Liver (tissue), 9 donors: ENCODE measurements around the gene NR2F1. TPM values are rescaled to one million over a fixed set of nuclear protein-coding genes. Genes with fewer than 3 reads are reported as not detected.

Source experiments
- DNase-seq: peaks from one replicate; pipeline ENCODE4 v3.0.0-alpha.2; 2017; ENCODE audit warnings: low spot score
- H3K27ac ChIP-seq, 2 donors: one replicate each; pipeline ENCODE4 v1.7.0; 2013; ENCODE audit warnings: inconsistent platforms in 2 of 2, low read length in 2 of 2, control low read depth in 1 of 2, low read depth in 1 of 2, mild to moderate bottlenecking in 1 of 2
- H3K27me3 ChIP-seq, 4 donors: one replicate each; pipeline versions ENCODE4 v1.6.1 to v1.7.0; 2013; ENCODE audit warnings: low read length in 3 of 4, inconsistent platforms in 1 of 4, mild to moderate bottlenecking in 1 of 4, moderate library complexity in 1 of 4; ENCODE audit not compliant: control insufficient read depth in 4 of 4, insufficient read depth in 4 of 4
- H3K36me3 ChIP-seq, 4 donors: one replicate each; pipeline versions ENCODE4 v1.6.1 to v1.7.0; 2013; ENCODE audit warnings: low read length in 3 of 4, mild to moderate bottlenecking in 3 of 4, low read depth in 1 of 4, moderate library complexity in 1 of 4; ENCODE audit not compliant: control insufficient read depth in 4 of 4, insufficient read depth in 3 of 4
- H3K4me1 ChIP-seq, 4 donors: one replicate each; pipeline versions ENCODE4 v1.6.1 to v1.7.0; 2013; ENCODE audit warnings: low read length in 3 of 4, mild to moderate bottlenecking in 3 of 4, moderate library complexity in 1 of 4; ENCODE audit not compliant: control insufficient read depth in 4 of 4, insufficient read depth in 4 of 4
- H3K4me3 ChIP-seq, 3 donors: one replicate each; pipeline versions ENCODE4 v1.6.1 to v1.7.0; 2013; ENCODE audit warnings: low read length in 3 of 3, control low read depth in 1 of 3, low read depth in 1 of 3, mild to moderate bottlenecking in 1 of 3
- H3K9ac ChIP-seq, 2 donors: one replicate each; pipeline ENCODE4 v1.7.0; 2013; ENCODE audit warnings: low read length in 2 of 2, mild to moderate bottlenecking in 2 of 2, moderate library complexity in 2 of 2, control low read depth in 1 of 2, low read depth in 1 of 2
- H3K9me3 ChIP-seq, 4 donors: one replicate each; pipeline versions ENCODE4 v1.6.1 to v1.7.0; 2013; ENCODE audit warnings: low read length in 3 of 4; ENCODE audit not compliant: control insufficient read depth in 4 of 4
- ATF3 ChIP-seq: IDR thresholded peaks from 2 replicates; pipeline ENCODE4 v1.6.1; 2016; ENCODE audit warnings: antibody characterized with exemption
- CTCF ChIP-seq: fragments of 150-350 bp; IDR thresholded peaks from 2 replicates; pipeline ENCODE4 v1.5.1; 2017; ENCODE audit warnings: improper control_type of control experiment, low read depth, low read length; ENCODE audit not compliant: missing input control
- EGR1 ChIP-seq, 2 donors: IDR thresholded peaks; 2 replicates each; pipeline ENCODE4 v1.6.1; 2016 to 2018; ENCODE audit warnings: antibody characterized with exemption in 2 of 2, low read depth in 2 of 2
- FOXA1 ChIP-seq: IDR thresholded peaks from 2 replicates; pipeline ENCODE4 v1.6.1; 2016; ENCODE audit warnings: antibody characterized with exemption
- FOXA2 ChIP-seq: IDR thresholded peaks from 2 replicates; pipeline ENCODE4 v1.6.1; 2016; ENCODE audit warnings: antibody characterized with exemption
- GABPA ChIP-seq, 2 donors: IDR thresholded peaks in 1 of 2; conservative IDR thresholded peaks in 1 of 2; 2 replicates each; pipeline ENCODE4 v1.6.1; 2016; ENCODE audit warnings: antibody characterized with exemption in 2 of 2, mild to moderate bottlenecking in 1 of 2, moderate library complexity in 1 of 2
- HNF4A ChIP-seq, 2 donors: conservative IDR thresholded peaks; 2 replicates each; pipeline ENCODE4 v1.6.1; 2016; ENCODE audit warnings: antibody characterized with exemption in 2 of 2, mild to moderate bottlenecking in 2 of 2
- HNF4G ChIP-seq: IDR thresholded peaks from 2 replicates; pipeline ENCODE4 v1.6.1; 2016; ENCODE audit warnings: antibody characterized with exemption
- JUND ChIP-seq, 2 donors: IDR thresholded peaks; 2 replicates each; pipeline ENCODE4 v1.6.1; 2016; ENCODE audit warnings: antibody characterized with exemption in 2 of 2
- MAX ChIP-seq: IDR thresholded peaks from 2 replicates; pipeline ENCODE4 v1.6.1; 2016; ENCODE audit warnings: antibody characterized with exemption
- NR2F2 ChIP-seq: IDR thresholded peaks from 2 replicates; pipeline ENCODE4 v1.6.1; 2016; ENCODE audit warnings: antibody characterized with exemption
- REST ChIP-seq: IDR thresholded peaks from 2 replicates; pipeline ENCODE4 v1.6.1; 2016; ENCODE audit warnings: antibody characterized with exemption, mild to moderate bottlenecking
- RXRA ChIP-seq, 2 donors: IDR thresholded peaks; 2 replicates each; pipeline ENCODE4 v1.6.1; 2017 to 2018; ENCODE audit warnings: antibody characterized with exemption in 2 of 2, mild to moderate bottlenecking in 1 of 2
- SP1 ChIP-seq: IDR thresholded peaks from 2 replicates; pipeline ENCODE4 v1.6.1; 2018; ENCODE audit warnings: antibody characterized with exemption, mild to moderate bottlenecking
- YY1 ChIP-seq: IDR thresholded peaks from 2 replicates; pipeline ENCODE4 v1.6.1; 2016; ENCODE audit warnings: antibody characterized with exemption, mild to moderate bottlenecking
- ZBTB33 ChIP-seq: IDR thresholded peaks from 2 replicates; pipeline ENCODE4 v1.6.1; 2016; ENCODE audit warnings: antibody characterized with exemption
- WGBS: extraction: QIAGEN DNeasy Blood & Tissue Kit; methylation state at CpG from one replicate; pipeline ENCODE4 v1.1.7; 2013; 5-methylcytosine and 5-hydroxymethylcytosine counted together
- polyA plus RNA-seq, 2 donors: library from polyadenylated mRNA; stranded (reverse) in 1 of 2; unstranded in 1 of 2; fragments of 200-250 nt in 1 of 2; fragments of >200 nt in 1 of 2; fragmentation: Nextera tagmentation in 1 of 2; extraction: Ambion mirVana in 1 of 2; gene quantifications; one replicate each; pipeline versions ENCODE4 v1.2.1 to v1.2.3, GENCODE V29; 2013 to 2015
- total RNA-seq, 2 donors: library from RNA; depleted of rRNA; stranded (reverse); fragments of >200 nt; gene quantifications; one replicate each; pipeline ENCODE4 v1.2.3, GENCODE V29; 2014
- donor health status: healthy.
- donor health status: healthy.
- donor health status: healthy.
- donor health status: healthy.
- donor health status: healthy.

Gene NR2F1
- total and polyA plus RNA-seq, 4 donors: 3.9 to 13.0 (median 10.6) TPM

GRCh38 chr5:93632327-93632726 is 49.3 kb downstream of the NR2F1 start:
- no peak overlapping the region for H3K9ac ChIP-seq
- 91% methylated on average over 4 of the region's 4 CpGs for WGBS
- no peaks in the 10 kb centered on the region for H3K27me3 ChIP-seq
- H3K4me1 ChIP-seq: no peaks in the 10 kb centered on the region
- TF ChIP-seq GABPA (IDR thresholded peaks at IDR 0.05 in 1 of 2, conservative IDR thresholded peaks at IDR 0.05 in 1 of 2): no peak
- no peak for TF ChIP-seq MAX
- no peak for TF ChIP-seq EGR1 (IDR thresholded peaks at IDR 0.05; ENCODE audit: low read depth in 2 of 2)
- TF ChIP-seq HNF4A (conservative IDR thresholded peaks at IDR 0.05): no peak
- no peak for TF ChIP-seq REST
- no peak for TF ChIP-seq FOXA2
- TF ChIP-seq SP1: no peak
- no peak overlapping the region for H3K4me3 ChIP-seq
- no peaks in the 10 kb centered on the region for H3K9me3 ChIP-seq
- no peak overlapping the region for H3K27ac ChIP-seq
- DNase-seq: no peak
- H3K36me3 ChIP-seq: no peaks in the 10 kb centered on the region

GRCh38 chr5:93635991-93636390 is 53.0 kb downstream of the NR2F1 start:
- no peaks in the 10 kb centered on the region for H3K4me1 ChIP-seq
- no peak overlapping the region for H3K4me3 ChIP-seq
- H3K9me3 ChIP-seq: no peaks in the 10 kb centered on the region
- no peak overlapping the region for H3K9ac ChIP-seq
- H3K27me3 ChIP-seq: no peaks in the 10 kb centered on the region
- DNase-seq: no peak
- no peaks in the 10 kb centered on the region for H3K36me3 ChIP-seq
- TF ChIP-seq ZBTB33 (no peak), REST (no peak), HNF4G (no peak), RXRA (IDR thresholded peaks at IDR 0.05) (no peak), FOXA1 (no peak), SP1 (no peak), GABPA (IDR thresholded peaks at IDR 0.05 in 1 of 2, conservative IDR thresholded peaks at IDR 0.05 in 1 of 2) (no peak), ATF3 (no peak), CTCF (no peak), JUND (IDR thresholded peaks at IDR 0.05) (no peak), NR2F2 (no peak), YY1 (no peak), MAX (no peak), HNF4A (conservative IDR thresholded peaks at IDR 0.05) (no peak)
- no peak overlapping the region for H3K27ac ChIP-seq
